Epithelial cell of prostate (primary cell): ENCODE data around the gene CYTH2.

Source experiments
- DNase-seq: peaks from one replicate; pipeline ENCODE4 v3.0.0-alpha.2; 2011; ENCODE audit warnings: low read depth, low spot score
- H3K27ac ChIP-seq: fragments of 450-650 bp; 2 replicates; pipeline ENCODE4 v1.5.1; 2017; ENCODE audit warnings: mild to moderate bottlenecking

CYTH2 gene

GRCh38 chr19:48452289-48453190 is 16.6 kb upstream of the CYTH2 start:
- DNase-seq = no peak
- no peak overlapping the region for H3K27ac ChIP-seq

- DNase-seq = no peak
- H3K27ac ChIP-seq = no peak overlapping the region
Measured at GRCh38 chr19:48454150-48454730, 14.9 kb upstream of the CYTH2 start.

- no peak within 1 kb of the TSS for H3K27ac ChIP-seq
- no peak for DNase-seq
Measured at GRCh38 chr19:48455171-48455907, 13.8 kb upstream of the CYTH2 start, which contains the start of gene KCNJ14. Gene KCNJ14, plus strand, starts transcription at chr19:48455574. Its CDS starts 6,151 bp downstream, at chr19:48461725.

GRCh38 chr19:48455908-48456562 is 13.1 kb upstream of the CYTH2 start:
- no peak overlapping the region for H3K27ac ChIP-seq
- no peak for DNase-seq

- no peak for DNase-seq
- no peak overlapping the region for H3K27ac ChIP-seq
Measured at GRCh38 chr19:48456864-48457263, 12.3 kb upstream of the CYTH2 start.

- no peak for DNase-seq
- H3K27ac ChIP-seq = no peak overlapping the region
Measured at GRCh38 chr19:48458016-48458415, 11.2 kb upstream of the CYTH2 start.

GRCh38 chr19:48461651-48461981 is 7.6 kb upstream of the CYTH2 start:
- no peak overlapping the region for H3K27ac ChIP-seq
- DNase-seq = no peak

- DNase-seq = no peak
- H3K27ac ChIP-seq = no peak overlapping the region
Measured at GRCh38 chr19:48461982-48462655, 7.0 kb upstream of the CYTH2 start.

GRCh38 chr19:48465215-48465614 is 4.0 kb upstream of the CYTH2 start:
- DNase-seq = no peak

GRCh38 chr19:48466561-48467325 is 2.4 kb upstream of the CYTH2 start:
- H3K27ac ChIP-seq = no peak overlapping the region
- no peak for DNase-seq

More at GRCh38 chr19:48465215-48465614, 4.0 kb upstream of the CYTH2 start:
- H3K27ac ChIP-seq = no peak overlapping the region

GRCh38 chr19:48468772-48469288 is 339 bp upstream of the CYTH2 start:
- DNase-seq = peak; percentile 99
- H3K27ac ChIP-seq = peak overlapping the region; percentile 94

- peak overlapping the region; percentile 94 for H3K27ac ChIP-seq
- DNase-seq = no peak
Measured at GRCh38 chr19:48469934-48470680, 938 bp downstream of the CYTH2 start.

GRCh38 chr19:48470856-48471255 is 1.7 kb downstream of the CYTH2 start:
- no peak for DNase-seq
- no peak overlapping the region for H3K27ac ChIP-seq

- H3K27ac ChIP-seq = no peak overlapping the region
- DNase-seq = no peak
Measured at GRCh38 chr19:48471836-48472235, 2.7 kb downstream of the CYTH2 start.

GRCh38 chr19:48473161-48473966 is 4.2 kb downstream of the CYTH2 start:
- no peak overlapping the region for H3K27ac ChIP-seq
- DNase-seq = no peak

- H3K27ac ChIP-seq = no peak overlapping the region
- no peak for DNase-seq
Measured at GRCh38 chr19:48474084-48474592, 5.0 kb downstream of the CYTH2 start.

- H3K27ac ChIP-seq = no peak overlapping the region
- DNase-seq = no peak
Measured at GRCh38 chr19:48475369-48476068, 6.3 kb downstream of the CYTH2 start.
